WI38 (cell line): ENCODE results near the gene BRCC3.

Experiments
- H3K4me3 ChIP-seq: 2 replicates; pipeline ENCODE4 v1.5.1; 2011; ENCODE audit warnings: low read depth, mild to moderate bottlenecking, control low read depth, low read length
- CTCF ChIP-seq: IDR thresholded peaks from 2 replicates; pipeline ENCODE4 v1.5.1; 2012; ENCODE audit warnings: low read depth, mild to moderate bottlenecking, control low read depth, low read length

BRCC3 gene

GRCh38 chrX:155070975-155071693 is at the start of gene BRCC3, which contains the start of the genes CMC4 and MTCP1:
Gene BRCC3, plus strand, starts transcription at chrX:155071508. Its CDS starts 20 bp downstream, at chrX:155071528.
Gene CMC4, minus strand, starts transcription at chrX:155071136. Its CDS starts 7,113 bp downstream, at chrX:155064023.
Gene MTCP1, minus strand, starts transcription at chrX:155071136. Its CDS starts 5,126 bp downstream, at chrX:155066010.
- TF ChIP-seq CTCF: no peak
- peak within 1 kb of the TSS; percentile 75 for H3K4me3 ChIP-seq

GRCh38 chrX:155022585-155022984 is 48.7 kb upstream of the BRCC3 start, which contains the start of gene F8:
Gene F8, minus strand, starts transcription at chrX:155022723. Its CDS starts 171 bp downstream, at chrX:155022552.
- no peak within 1 kb of the TSS for H3K4me3 ChIP-seq
- no peak for TF ChIP-seq CTCF

GRCh38 chrX:155023907-155024833 is 47.1 kb upstream of the BRCC3 start:
- no peak overlapping the region for H3K4me3 ChIP-seq
- no peak for TF ChIP-seq CTCF

GRCh38 chrX:155026420-155026726 is 44.9 kb upstream of the BRCC3 start:
- no peak for TF ChIP-seq CTCF
- H3K4me3 ChIP-seq: peak overlapping the region; percentile 71

GRCh38 chrX:155026727-155027508 is 44.4 kb upstream of the BRCC3 start, which contains the start of gene FUNDC2:
Gene FUNDC2, plus strand, starts transcription at chrX:155026844. Its CDS starts 95 bp downstream, at chrX:155026939.
- no peak for TF ChIP-seq CTCF
- peak within 1 kb of the TSS; percentile 71 for H3K4me3 ChIP-seq

GRCh38 chrX:155027509-155028066 is 43.7 kb upstream of the BRCC3 start:
- no peak for TF ChIP-seq CTCF
- H3K4me3 ChIP-seq: peak overlapping the region; percentile 71
